SK-N-SH treated with all-trans-retinoic acid at 6 μM for 48 hours (cell line): ENCODE measurements around the gene KCTD12.

Source experiments
- BACH2 ChIP-seq: fragments of 250-450 bp; sonication (Bioruptor Pico); IDR thresholded peaks from 2 replicates; pipeline ENCODE4 v1.9.0; 2021; ENCODE audit warnings: mild to moderate bottlenecking, borderline replicate concordance
- CREB5 ChIP-seq: fragments of 250-450 bp; sonication (Bioruptor Pico); IDR thresholded peaks from 2 replicates; pipeline ENCODE4 v1.5.1; 2020; ENCODE audit warnings: low read depth, mild to moderate bottlenecking, moderate library complexity
- OSR1 ChIP-seq: fragments of 250-450 bp; sonication (Bioruptor Pico); IDR thresholded peaks from 2 replicates; pipeline ENCODE4 v1.8.0; 2022; ENCODE audit warnings: moderate library complexity, mild to moderate bottlenecking, inconsistent platforms
- PATZ1 ChIP-seq: fragments of 250-450 bp; sonication (Bioruptor Pico); IDR thresholded peaks from 2 replicates; pipeline ENCODE4 v1.8.0; 2020; ENCODE audit warnings: mild to moderate bottlenecking, moderate library complexity, borderline replicate concordance
- PPARA ChIP-seq: fragments of 250-450 bp; sonication (Bioruptor Pico); IDR thresholded peaks from 2 replicates; pipeline ENCODE4 v1.5.0; 2020; ENCODE audit warnings: mild to moderate bottlenecking, borderline replicate concordance
- SNAI2 ChIP-seq: fragments of 250-450 bp; sonication (Bioruptor Pico); IDR thresholded peaks from 2 replicates; pipeline ENCODE4 v1.5.0; 2020; ENCODE audit warnings: mild to moderate bottlenecking, moderate library complexity
- ZFP3 ChIP-seq: fragments of 250-450 bp; sonication (Bioruptor Pico); IDR thresholded peaks from 2 replicates; pipeline ENCODE4 v1.5.0; 2020; ENCODE audit warnings: mild to moderate bottlenecking, moderate library complexity
- ZNF70 ChIP-seq: fragments of 450-650 bp; formaldehyde crosslinking; IDR thresholded peaks from 2 replicates; pipeline ENCODE4 v1.5.0; 2020; ENCODE audit warnings: mild to moderate bottlenecking, moderate library complexity

GRCh38 chr13:76932076-76932475, 45.9 kb upstream of the KCTD12 start:
- TF ChIP-seq ZFP3 (CRISPR knock-in tag) (no peak), ZNF70 (no peak), SNAI2 (CRISPR knock-in tag) (no peak), CREB5 (CRISPR knock-in tag) (no peak), PATZ1 (CRISPR knock-in tag) (no peak), PPARA (no peak), BACH2 (CRISPR knock-in tag) (no peak), OSR1 (CRISPR knock-in tag) (no peak)
